DMS153 treated with DMSO at 0.1 percent for 48 hours (cell line): ENCODE data around the gene HERPUD2.
"Not testable (repeated sequence)": the region's sequence is repeated elsewhere in the genome, so short reads cannot be mapped to it uniquely, and the experiment has no call there.

ENCODE experiments used
- DNase-seq: peaks from one replicate; lab custom pipeline; 2025; ENCODE audit not compliant: unreplicated experiment; lab: John Stamatoyannopoulos, UW

Gene HERPUD2

DNA sequence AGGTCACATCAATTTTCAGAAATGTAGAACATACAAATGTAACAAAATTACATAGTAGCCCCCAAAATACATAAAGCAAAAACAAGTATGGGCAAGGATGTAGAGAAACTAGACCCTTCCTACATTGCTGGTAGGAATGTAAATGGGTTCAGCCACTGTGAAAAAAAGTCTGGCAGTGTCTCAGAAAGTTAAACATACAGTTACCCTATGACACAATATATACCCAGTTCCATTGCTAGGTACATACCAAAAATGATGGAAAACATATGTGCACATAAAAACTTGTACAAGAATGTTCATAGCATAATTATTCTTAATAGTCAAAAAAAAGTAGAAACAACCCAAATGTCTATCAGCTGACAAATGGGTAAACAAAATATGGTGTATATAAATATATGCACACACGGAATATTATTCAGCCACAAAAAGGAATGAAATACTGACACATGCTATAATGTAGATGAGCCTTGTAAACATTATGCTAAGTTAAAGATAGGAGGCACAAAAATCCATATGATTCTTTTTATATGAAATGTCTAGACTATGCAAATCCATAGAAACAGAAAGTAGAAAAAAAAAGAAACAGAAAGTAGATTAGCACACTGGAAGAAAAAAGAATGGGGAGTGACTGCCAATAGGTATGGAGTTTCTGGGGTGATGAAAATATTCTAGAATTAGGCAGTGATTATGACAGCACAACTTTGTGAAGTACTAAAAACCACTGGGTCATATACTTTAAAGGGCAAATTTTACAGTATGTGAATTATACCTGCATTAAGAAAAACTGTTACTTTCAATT, 13.5 kb downstream of the HERPUD2 start:
- no peak for DNase-seq

DNA sequence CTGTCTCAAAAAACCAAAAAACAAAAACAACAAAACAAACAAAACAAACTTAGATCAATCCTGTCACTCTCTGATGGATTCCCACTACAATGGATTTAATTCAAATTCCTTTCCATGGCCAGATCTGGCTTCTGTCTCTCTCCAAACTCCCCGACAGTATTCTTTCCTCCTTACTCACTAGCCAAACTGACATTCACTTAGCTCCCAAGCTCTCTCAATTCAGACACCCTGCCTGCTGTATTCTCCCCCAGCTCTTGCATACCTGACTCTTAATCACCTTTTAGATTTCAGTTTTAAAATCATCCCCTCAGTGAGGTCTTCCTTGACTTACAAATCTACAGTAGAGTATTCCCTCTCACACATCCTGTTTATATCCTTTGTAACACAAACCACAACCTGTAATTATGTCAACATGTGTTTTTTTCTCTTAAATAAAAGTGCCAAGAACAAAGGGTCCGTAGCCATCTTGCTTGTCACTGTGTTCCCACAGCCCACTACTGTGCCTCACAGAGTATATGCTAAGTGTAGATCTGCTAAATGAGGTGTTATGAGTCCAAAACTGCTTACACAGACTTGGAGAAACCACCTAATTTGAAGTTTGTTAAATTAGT, 14.4 kb downstream of the HERPUD2 start:
- no peak for DNase-seq

DNA sequence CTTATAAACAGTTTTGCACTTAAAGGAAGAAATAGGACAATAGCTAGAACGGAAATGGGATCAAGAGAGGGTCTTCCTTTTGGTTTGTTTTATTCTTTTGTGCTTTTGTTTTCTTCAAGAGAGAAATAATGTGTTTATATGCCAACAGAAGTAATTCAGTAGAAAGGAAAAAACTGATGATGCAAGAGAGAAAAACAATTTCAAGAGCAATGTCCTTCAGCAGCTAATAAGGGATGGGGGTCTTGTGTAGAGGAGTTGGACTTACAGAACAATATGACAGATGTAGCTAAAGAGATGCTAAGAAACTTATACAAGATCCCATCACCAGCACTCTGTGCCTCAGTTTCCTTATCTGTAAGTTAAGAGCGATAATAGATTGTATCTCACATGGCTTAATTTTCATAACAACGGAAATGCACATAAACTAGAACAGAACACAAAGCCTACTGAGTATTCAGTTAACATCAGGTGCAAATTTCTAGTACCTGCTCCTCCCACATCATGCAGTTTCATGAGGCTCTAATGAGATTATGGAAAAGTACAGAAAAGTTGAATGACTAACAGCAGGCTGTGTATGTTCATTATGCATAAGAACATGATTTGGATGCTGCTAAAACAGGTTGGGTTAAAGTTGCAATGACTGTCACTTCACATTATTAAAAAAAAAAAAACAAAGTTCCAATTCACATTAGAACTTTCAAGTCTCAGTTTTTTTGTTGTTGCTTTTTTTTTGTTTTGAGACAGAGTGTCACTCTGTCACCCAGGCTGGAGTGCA, 17.2 kb downstream of the HERPUD2 start:
- no peak for DNase-seq

DNA sequence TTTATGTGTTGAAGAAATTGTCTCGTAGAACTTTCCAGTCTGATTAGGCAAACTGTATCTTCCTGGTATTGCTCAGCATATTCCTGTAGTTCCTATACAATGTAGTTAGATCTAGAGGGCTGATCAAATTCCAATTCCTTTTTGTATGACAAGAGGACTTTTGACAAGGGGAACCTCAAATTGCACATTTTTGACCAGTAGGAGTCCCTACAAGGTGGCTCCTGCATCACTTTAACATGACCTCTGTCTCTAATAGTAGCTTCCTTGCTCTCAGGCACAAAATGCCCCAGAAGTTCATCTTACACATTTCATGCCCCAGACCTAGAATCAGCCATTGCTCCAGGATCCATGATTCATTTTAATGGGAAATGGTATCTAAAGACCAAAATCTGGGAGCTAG, 18.7 kb downstream of the HERPUD2 start:
- no peak for DNase-seq

DNA sequence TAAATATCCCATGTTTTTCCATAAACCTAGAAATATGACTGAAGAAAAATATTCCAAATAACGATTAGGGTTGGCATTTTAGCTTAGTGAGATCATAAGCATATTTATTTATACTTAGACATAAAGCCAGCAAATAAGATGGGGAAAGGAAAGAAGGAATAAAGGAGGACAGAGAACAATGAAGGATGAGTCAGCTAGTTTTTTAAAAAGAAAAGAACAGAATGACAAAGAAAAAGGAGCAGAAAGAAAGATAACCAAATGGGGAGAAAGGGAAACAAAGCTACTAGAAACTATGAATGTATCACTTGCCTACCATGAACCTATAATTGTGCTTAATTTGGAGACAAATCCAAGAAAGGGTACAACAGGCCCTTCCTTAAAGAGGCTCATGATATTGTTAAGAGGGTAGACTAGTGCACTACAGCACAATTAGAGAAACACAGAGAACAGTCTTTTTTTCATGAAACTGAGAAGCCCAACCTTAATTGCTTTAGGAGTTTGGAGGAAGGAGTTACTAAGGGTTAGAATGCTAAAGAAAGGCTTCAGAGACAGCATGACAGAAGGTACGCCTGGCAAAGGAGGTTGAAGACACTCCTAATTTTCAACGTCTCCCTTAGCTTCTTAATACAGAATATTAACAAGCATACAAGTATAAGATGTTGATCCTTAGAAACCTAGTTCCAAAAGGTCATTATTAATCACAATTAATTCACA, 23.9 kb downstream of the HERPUD2 start:
- no peak for DNase-seq

DNA sequence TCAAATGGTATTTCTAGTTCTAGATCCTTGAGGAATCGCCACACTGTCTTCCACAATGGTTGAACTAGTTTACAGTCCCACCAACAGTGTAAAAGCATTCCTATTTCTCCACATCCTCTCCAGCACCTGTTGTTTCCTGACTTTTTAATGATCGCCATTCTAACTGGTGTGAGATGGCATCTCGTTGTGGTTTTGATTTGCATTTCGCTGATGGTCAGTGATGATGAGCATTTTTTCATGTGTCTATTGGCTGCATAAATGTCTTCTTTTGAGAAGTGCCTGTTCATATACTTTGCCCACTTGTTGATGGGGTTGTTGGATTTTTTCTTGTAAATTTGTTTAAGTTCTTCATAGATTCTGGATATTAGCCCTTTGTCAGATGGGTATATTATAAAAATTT, 34.5 kb downstream of the HERPUD2 start:
- not testable (repeated sequence) for DNase-seq

DNA sequence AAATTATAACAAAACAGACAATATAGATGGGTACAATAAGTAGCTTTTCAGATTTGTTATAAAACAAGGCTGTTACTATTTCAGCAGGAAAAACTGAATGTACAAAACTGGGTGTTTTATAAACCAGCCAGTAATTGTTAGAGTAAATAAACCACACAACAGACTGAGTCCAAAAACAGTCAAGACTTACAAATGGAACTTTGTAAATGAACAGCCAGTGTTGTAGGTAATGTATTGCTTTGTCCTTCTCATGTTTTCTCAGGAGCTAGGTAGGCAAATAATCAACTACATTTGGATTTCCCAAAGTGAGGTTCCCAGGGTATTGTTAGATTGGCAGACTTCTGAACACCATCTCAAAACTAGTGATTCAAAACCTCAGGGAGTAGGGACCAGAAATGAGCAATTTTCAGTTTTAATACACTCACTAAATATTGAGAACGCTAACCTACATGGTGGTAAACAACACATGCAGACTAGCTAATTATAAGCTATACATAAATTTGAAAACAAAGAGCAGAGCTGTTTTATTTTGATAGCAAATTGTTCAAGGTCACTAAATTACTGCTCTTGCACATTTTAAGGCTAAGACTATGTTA, 36.2 kb downstream of the HERPUD2 start:
- no peak for DNase-seq

DNA sequence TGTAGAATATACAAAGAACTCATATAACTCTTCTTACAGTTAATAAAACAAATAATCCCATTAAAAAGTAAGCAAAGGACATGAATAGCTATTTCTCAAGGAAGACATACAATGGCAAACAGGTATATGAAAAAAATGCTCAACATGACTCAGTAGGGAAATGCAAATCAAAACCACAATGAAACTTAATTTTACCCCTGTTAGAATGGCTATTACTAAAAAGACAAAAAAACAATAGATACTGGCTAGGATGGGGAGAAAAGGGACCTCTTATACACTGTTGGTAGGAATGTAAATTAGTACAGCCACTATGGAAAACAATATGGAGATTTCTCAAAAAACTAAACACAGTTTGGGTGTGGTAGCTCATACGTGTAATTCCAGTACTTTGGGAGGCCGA, 37.8 kb downstream of the HERPUD2 start:
- no peak for DNase-seq

DNA sequence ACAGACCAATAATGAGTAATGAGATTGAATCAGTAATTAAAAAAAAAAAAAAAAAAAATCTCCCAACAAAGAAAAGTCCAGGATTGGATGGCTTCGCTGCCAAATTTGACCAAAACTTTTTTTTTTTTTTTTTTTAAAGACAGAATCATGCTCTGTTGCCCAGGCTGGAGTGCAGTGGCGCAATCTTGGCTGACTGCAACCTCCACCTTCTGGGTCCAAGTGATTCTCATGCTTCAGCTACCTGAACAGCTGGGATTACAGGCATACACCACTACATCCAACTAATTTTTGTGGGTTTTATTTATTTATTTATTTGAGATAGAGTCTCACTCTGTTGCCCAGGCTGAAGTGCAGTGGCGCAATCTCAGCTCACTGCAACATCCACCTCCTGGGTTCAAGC, 40.4 kb downstream of the HERPUD2 start:
- DNase-seq: not testable (repeated sequence)

DNA sequence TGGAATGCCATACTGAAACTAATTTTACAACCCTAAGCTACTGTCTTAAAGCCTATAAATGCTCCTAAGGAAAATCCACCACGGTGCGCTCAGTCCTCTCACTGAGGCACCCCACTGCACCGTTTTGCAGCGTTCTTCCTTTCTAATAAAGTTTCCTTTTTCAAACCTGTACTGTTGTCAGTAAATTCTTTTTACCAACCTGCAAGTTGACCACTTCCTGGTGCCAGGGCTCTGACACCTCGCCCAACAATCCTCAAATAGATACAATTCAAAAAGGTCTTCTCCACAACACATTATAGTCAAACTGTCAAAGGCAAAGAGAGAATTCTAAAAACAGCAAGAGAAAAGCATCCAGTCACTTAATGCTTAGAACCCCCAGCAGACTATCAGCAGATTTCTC, 42.8 kb downstream of the HERPUD2 start:
- no peak for DNase-seq

DNA sequence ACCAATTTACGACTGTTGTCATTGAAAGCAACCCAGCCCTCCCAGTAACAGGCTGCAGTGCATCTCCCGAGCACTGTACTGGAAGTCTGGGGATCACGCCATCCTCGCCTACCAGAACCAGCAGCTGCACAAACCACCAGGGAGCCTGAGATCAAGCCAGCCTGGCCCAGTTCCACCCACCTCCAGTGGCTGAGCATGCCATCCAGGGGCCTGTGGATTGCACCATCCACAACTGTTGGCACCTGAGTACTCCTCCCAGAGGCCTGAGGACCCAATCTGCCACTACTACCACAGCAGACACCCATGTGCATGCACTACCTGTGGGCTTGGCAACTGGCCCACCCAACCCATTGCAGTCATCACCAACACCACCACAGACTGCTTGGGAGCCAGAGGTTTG, 44.2 kb downstream of the HERPUD2 start:
- no peak for DNase-seq

DNA sequence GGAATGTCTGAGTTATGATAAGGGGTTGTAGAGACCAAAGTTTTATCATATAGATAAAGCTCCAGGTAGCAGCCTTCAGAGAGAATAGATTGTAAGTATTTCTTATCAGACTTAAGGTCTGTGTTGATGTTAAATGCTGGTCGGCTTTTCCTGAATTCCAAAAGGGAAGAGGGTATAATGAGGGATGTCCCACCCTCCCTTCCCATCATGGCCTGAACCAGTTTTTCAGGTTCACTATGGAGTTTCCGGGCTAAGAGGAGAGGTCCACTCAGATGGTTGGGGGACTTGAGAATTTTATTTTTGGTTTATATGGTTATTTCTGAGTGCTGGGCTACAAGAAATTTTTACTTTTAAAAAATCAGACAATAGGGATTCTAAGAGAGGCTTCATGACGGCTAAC, 45.2 kb downstream of the HERPUD2 start:
- DNase-seq: no peak

DNA sequence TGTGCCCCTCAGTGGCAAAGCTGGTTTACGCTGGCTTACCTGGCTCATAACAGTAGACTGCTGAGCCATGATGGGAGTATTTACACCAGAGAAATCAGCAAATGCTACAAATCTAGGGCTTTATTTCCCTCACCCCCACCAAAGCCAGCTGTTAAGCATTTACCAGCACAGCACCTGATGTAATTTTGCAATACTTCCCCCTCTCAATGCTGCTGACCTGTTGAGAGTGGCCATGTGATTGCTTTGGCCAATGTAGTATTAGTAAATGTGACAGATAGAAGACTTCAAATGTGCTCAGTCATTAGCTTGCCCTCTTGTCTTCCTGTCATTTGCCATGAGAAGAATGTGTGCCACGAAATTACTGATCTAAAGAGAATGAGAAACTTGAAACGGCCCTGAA, 46.6 kb downstream of the HERPUD2 start:
- no peak for DNase-seq

DNA sequence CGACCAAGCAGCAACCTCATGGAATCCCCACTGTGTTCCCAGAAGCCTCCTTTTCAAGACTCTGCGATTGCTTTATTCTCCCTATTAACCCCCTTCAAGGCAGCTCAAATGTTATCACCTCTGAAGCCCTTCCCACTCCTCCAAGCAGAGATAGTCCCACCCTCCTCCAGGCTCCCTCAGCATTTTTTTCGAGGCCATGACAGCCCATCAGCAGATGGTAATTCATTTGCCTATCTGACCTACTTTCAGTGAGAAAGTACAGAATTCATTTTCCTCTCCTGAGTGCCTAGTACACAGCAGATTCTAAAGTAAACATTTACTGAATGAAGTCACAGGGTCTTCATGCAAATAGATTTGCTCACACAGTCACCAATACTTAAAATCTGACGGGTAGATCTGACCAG, 47.8 kb downstream of the HERPUD2 start:
- DNase-seq: peak; percentile 5

DNA sequence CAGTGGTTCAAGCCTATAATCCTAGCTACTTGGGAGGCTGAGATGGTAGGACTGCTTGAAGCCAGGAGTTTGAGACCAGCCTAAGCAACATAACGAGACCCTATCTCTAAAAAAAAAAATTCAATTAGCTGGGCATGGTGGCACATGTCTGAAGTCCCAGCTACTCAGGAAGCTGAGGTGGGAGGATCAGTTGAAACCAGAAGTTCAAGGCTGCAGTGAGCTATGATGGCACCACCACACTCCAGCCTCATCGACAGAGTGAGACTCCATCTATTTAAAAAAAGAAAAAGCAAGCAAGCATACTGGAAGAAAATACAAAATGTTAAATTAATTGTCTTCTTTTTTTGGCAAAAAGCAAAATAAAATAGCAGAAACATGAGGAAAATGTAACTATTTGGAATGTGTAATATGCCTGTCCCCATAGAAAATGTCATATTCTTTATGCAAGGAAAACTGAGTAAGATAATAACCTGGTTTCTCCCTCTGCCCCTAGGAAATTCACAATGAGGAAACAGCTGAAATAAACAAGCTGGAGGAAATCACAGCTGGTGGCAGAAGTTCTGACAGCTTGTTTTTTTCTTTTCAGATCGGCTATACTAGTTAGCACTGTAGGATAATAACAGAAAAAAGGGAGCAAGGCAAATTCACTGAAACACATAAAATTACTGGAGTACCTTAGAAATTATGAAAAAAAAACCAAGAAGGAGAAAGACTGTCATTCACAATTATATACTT, 48.5 kb downstream of the HERPUD2 start:
- no peak for DNase-seq

DNA sequence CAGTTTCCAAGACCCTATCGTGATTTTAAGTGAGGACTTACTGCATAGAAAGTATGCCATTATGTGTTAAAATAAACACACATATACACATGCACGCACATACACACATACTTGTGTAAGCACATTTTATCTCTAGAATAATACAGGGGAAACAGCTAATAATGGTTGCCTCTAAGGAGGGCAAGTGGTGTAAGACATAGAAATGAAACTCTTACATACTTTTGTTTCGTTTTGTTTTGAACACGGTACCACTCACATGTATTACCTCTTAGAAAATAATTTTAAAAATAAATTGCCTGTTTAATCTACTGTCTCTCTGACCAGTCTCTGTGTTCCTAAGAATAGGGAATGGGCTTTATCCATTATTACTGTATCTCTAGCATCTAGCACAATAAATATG, 49.2 kb downstream of the HERPUD2 start:
- no peak for DNase-seq

DNA sequence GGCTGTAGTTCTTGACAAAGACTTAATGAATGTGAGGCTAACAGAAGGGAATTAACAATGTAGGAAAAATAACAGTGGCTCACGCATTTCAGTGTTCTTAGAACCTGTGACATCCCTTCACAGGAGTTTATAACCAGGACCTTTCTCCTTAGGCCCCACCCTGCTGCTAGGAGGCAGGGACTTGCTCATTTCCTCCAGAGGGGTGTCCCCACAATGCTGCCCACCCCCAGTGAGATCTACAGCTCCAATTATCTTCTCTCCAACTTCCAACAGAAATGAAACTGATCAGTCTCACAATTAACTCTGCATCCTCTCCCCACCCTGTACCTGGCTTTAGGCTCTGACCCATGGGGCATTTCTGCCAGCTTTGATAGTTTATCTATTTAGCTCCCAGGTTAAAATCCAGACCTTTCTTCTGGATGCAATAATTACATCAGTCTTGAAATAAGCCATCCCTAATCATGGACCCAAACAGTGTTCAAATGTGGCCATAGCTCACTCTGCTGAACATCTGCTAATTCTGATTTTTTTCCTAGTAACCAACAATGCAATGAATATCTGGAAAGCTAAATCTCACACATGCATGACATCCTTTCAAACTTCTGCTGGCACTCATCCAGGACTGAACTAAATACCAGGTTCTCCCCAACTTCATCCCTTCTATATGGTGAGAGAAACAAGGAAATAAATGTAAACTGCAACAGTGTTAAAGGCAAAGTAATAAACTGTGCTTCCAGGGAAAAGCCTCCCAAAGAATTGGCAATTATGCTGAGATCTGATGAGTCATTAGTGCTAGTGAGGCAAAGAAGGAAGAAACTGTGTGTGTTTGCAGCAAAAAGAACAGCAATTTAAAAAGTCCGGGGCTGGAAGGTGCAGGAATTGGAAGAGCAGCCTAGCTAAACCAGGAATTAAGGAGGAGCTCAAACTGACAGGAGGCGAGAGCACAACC, 64.6 kb downstream of the HERPUD2 start:
- DNase-seq: no peak

DNA sequence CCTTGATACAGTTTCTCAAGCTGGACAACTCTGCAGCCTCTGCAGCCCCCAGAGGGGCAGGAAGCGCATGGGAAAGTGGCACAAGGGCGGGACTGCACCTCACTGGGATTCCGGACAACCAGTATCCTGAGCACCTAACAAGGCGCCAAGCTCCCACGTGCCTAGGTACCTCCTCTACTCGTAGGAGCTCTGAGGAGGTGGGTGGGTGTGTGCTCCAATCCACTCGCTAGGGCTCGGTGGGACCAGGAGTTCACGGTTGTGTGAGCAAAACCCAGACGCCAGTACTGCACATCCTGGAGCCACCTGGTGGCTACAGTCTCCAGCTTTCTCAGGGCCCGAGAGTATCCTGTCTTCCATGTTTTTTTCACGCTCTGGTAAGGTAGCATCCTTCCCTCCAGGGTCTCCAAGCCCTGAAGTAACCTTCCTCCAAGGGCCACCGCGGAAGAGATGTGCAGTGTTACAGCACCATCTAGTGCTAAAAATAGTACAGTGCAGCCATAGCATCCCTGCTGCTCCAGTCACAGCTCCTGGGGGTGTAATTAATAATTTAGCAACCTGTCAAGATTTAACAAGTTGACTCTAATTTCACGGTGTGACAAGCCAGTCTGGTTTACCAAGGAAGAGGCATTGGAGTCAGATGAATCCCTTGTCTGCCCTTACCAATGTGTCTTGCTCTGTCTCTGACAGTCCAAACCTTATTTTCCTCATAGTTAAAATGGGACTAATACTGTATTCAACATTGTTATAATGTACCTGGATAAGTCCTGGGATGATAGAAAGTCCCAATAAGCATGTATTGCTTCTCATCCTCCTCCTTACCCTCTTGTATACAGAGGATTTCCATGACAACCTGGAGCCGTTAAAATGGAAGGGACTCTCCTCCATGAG, 70.4 kb downstream of the HERPUD2 start:
- DNase-seq: peak; percentile 61
